Putamen (tissue), 1 donor: Measurements from ENCODE around the gene RAB3A.
"Not testable (repeated sequence)": the region's sequence is repeated elsewhere in the genome, so short reads cannot be mapped to it uniquely, and the experiment has no call there.

Experiments used
- DNase-seq: peaks from one replicate; pipeline ENCODE4 v3.0.0-alpha.2; 2016; ENCODE audit warnings: low spot score

Gene RAB3A

DNA sequence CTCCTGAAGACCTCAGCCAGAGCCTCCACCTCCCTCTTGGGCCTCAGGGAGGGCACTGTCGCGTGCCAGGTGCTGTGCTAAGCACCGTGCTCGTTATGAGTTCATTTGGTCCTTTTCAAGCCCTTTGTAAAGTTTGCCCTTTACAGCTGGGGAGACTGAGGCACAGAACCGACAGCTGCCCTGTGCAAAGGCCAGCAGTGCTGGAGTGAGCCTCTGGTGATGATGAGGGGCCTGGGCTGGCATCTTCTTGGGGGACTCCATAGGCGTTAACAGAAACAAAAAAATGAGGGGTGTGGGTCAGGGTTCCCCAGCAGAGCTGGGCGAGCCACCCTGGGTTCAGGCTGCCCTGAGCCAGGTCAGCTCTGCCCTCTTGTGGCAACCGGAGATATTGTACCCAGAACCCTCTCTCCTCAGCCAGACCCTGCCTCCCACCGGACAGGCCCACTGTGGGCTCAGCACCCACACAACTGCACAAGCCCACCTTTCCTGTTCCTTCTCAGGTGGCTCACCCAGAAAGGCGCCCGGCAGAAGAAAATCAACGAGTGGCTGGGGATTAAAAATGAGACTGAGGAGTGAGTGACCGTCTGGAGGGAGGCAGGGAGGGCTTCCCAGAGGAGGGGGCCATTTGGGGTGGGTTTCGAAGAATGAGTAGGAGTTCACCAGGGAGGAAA lies 35.7 kb downstream of the RAB3A start:
- no peak for DNase-seq

DNA sequence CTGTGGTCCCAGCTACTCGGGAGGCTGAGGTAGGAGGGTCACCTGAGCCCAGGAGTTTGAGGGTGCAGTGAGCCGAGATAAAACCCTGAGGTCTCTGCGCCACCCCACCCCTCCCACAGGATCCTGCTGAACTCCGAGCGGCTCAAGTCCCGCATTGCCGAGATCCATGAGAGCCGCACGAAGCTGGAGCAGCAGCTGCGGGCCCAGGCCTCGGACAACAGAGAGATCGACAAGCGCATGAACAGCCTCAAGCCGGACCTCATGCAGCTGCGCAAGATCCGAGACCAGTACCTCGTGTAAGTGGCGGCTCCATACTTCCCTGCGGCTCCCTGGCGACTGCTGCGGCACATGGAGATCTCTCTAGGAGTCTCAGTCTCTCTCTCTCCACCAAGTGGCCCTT lies 36.8 kb downstream of the RAB3A start:
- no peak for DNase-seq

DNA sequence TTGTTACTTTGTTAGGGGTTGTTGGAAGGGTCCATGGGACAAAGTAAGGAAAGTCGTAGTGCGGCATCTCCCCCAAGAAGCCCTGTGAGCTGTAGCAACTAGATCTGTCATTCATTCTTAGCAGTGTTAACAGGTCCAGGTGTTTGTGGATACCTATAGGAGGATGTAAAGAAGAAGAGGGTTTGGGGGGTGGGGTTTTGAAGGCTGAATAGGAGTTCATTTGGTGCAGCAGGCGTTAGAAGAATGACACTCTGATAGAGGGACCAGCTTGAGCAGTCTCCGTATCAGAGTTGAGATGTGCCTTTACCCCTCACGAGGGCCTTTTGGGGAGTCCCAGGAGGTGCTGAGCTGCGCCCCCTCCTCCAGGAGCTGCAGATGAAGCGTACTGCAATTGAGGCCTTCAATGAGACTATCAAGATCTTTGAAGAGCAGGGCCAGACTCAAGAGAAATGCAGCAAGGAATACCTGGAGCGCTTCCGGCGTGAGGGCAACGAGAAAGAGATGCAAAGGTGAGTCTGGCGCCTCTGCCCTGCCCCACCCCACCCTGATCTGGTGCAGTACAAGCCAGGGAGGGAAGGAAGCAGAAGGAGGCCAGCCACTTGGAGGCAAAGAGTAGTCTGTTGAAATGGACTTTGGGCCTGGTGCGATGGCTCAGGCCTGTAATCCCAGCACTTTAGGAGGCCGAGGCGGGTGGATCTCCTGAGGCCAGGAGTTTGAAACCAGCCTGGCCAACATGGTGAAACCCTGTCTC lies 37.9 kb downstream of the RAB3A start:
- no peak for DNase-seq

DNA sequence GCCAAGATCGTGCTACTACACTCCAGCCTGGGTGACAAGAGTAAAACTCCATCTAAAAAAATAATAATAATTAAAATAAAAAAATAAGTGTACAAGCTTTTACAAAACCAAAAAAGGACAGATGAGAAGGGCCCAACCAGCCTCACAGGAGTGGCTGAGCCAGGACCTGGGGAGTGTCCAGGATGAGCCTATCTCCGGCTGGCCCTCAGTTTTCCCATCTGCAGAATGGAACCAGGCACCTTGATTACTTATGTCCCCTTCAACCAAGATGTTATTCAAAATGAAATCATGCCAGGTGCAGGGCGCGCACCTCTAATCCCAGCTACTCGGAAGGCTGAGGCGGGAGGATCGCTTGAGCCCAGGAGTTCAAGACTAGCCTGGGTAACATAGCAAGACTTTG lies 39.8 kb downstream of the RAB3A start:
- DNase-seq: no peak

DNA sequence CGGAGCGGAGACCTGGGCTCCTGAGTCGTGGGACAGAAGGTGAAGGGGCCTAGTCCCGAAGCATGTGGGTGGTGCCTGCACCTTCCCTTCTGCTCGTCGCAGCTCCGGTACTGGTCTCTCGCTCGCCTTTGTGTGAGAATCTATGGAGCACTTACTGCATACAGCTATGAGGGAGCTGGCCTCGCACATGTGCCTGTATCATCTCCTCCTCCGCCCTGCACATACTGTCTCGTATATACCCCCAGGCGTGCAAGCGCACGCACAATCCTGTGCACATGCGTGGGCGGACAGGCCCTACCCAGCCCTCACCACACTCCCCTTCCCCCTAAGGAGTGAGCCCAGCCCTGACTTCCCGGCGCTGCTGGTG lies 42.2 kb downstream of the RAB3A start:
- DNase-seq: peak; percentile 54

DNA sequence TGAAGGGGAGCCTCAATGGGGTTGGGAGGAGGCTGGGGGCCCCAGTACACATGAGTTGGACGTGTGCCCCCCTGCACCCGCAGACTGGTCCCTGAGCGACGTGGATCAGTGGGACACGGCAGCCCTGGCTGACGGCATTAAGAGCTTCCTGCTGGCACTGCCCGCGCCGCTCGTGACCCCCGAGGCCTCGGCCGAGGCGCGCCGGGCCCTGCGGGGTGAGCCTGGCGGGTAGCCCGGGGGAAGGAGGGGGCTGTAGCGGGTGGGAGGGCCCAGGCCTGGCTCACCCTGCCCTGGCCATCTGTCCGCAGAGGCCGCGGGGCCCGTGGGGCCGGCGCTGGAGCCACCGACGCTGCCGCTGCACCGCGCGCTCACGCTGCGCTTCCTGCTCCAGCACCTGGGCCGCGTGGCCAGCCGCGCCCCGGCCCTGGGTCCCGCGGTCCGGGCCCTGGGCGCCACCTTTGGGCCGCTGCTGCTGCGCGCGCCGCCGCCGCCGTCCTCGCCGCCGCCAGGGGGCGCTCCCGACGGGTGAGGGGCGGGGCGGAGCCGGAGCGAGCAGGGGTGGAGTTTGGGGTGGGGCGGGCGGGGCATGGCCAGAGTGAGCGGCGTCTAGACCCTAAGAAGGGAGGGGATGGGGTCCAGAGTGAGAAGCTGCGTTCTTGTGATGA lies 42.7 kb downstream of the RAB3A start:
- DNase-seq: peak; percentile 73

DNA sequence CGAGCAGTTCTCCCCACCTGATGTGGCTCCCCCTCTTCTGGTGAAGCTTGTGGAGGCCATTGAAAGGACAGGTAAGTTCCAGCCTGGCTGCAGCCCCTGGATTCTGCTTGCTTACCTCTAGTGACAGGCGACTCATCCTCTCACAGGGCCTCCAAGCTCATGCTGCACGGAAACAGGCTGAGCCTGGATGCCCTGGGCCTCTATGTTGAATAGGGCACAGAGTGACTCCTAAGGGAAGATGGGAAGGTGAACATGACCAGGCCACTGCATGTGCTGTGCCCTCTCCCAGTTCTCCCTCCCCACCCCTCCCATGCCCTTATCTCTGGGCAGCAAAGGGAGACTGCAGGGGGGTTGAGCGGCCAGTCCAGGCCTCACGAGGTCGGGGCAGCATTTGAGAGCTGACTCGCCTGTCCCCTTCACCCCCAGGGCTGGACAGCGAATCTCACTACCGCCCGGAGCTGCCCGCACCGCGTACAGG lies 43.3 kb downstream of the RAB3A start:
- DNase-seq: no peak

DNA sequence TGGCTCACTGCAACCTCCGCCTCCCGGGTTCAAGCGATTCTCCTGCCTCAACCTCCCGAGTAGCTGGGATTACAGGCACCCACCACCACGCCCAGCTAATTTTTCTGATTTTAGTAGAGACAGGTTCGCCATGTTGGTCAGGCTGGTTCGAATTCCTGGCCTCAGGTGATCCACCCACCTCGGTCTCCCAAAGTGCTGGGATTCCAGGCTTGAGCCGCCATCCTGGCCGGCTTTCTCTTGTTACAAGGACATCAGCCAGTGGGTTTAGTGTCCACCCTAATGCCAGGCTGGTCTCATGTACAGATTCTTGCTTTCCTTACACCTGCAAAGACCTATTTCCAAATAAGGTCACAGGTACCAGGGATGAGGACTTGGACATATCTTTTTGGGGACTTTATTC lies 44.0 kb downstream of the RAB3A start:
- no peak for DNase-seq

DNA sequence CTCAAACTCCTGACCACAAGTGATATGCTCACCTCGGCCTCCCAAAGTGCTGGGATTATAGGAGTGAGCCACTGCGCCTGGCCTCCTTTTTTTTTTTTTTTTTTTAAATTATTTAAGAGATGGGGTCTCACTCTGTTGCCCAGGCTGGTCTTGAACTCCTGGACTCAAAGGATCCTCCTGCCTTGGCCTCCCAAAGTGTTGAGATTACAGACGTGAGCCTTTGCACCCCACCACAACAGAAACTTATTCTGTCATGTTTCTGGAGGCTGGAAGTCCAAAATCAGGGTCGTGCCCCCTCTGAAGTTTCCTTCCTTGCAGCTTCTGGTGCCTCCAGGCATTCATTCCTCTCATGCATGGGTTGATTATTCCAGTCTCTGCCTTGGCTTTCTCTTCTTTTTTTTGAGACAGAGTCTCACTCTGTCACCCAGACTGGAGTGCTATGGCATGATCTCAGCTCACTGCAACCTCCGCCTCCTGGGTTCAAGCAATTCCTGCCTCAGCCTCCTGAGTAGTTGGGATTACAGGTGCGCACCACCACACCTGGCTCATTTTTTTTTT lies 44.7 kb downstream of the RAB3A start:
- not testable (repeated sequence) for DNase-seq

DNA sequence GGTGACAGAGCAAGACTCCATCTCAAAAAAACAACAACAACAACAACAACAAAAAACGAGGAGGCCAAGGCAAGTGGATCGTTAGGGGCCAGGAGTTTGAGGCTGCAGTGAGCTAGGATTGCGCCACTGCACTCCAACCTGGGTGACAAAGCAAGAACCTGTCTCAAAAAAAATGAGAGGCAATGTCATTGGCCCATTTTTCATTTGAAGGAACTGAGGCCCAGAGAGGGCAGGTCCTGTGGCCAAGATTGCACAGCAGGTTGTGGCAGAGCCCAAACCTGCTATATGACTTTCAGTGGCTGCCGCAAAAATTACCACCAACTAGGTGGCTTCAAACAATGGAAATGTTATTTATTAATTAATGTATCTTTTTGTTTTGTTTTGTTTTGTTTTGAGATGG lies 45.4 kb downstream of the RAB3A start:
- no peak for DNase-seq

DNA sequence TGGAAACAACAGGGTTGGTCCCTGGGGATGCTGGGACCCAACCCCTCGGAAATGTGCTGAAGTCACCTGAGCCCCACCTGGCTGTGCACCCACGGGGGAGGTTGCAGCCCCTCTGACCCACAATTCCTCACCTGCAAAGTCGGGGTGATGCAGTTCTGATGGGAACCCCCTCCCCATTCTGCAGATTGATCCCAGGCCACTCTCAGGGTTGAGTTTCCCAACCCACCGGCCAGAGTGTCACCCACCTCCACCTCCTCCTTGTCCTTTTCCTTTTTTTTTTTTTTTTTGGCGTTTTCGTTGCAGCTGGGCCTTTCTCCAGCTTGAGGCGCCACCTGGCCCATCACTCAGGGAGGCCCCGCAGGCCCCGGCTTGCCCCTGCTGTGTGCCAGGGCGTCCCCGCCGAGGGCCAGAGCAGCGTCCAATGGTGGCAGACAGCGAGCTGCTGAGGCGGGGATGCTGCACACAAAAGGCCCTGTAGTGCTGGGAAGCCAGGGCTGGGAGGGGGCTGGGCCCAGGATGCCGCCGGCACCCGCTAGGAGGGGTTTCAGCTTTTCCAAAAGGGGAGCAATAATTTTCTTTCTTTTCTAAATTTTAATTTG lies 46.3 kb downstream of the RAB3A start:
- DNase-seq: peak; percentile 83

DNA sequence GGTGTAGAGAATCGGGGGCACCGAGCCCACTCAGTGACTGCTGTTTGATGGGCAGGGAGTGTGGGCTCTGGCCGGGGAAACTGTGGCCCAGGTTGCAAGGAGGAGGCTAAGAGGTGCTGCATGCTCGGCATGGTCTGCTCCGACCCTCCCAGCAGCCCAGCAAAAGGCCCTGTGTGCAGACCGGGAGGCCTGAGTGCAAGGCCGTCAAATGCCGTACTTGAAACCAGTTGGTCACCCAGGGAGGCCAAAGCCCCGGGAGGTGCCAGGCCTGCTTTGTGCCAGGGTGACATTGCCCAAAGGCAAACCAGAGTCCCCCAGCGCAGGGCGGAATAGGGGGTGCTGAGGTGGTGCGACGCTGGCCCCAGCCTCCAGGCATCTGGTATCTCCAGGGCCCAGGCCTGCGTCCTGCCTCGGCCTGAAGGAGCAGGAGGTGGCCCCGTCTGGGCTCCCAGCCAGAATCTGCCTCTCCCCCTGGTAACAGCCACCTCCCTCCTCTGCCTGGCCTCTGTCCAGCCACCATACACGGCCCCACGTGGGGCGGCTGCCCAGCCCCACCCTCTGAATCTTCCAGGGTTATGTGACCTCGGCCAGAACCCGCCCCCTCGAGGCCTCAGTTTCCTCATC lies 46.9 kb downstream of the RAB3A start:
- DNase-seq: peak; percentile 75

DNA sequence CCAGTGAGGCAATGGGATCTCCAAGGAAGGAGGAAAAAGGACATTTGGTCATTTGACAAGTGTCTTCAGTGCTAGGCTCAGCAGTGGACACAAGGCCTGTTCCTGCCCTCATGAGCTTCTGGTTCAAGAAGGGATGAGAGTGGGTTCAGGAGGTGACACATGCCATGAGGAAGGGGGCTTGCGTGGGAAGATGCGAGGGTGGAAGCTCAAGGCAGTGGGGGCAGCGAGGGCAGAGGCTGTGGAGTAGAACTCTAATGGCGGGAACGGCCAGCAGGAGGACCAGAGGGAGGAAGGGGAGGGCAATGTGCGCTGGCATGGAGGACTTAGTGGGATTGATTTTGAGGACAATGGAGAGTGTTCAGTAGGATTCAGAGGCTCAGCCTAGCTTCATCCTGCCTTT lies 47.6 kb downstream of the RAB3A start:
- no peak for DNase-seq

DNA sequence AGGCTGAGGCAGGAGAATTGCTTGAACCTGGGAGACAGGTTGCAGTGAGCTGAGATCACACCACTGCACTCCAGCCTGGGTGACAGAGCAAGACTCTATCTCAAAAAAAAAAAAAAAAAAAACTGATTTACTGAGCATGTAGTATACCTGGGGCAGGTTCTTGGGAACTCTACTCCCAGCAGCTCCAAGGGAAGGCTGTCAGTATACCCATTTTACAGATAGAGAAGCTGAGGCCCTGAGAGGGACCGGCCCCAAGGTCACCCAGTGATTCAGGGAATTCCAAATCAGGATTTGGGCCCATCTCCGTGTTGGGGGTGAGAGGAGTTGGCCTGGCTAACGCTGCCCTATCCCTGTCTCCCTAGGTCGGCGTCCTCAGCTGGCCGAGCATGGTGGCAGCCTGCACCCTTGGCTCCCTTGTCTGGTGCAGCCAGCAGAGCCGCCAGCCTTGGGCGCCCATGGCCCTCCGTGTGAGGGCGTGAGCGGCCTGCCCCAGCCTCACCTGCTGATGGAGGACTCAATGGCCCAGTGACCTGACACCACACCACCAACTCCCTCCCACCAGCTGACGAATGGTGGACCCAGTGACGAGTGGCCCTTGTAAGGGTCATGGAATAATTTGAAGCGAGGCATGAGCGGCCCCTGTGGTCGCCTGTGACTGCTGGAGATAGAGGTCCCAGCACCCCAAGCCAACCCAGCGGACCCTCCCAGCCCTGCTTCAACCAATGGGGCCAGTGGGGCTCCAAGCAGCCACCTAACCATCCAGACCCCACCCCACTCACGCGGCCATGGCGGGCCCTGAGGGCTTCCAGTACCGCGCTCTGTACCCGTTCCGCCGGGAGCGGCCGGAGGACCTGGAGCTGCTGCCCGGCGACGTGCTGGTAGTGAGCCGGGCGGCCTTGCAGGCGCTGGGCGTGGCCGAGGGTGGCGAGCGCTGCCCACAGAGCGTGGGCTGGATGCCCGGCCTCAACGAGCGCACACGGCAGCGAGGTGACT lies 48.5 kb downstream of the RAB3A start:
- DNase-seq: no peak

DNA sequence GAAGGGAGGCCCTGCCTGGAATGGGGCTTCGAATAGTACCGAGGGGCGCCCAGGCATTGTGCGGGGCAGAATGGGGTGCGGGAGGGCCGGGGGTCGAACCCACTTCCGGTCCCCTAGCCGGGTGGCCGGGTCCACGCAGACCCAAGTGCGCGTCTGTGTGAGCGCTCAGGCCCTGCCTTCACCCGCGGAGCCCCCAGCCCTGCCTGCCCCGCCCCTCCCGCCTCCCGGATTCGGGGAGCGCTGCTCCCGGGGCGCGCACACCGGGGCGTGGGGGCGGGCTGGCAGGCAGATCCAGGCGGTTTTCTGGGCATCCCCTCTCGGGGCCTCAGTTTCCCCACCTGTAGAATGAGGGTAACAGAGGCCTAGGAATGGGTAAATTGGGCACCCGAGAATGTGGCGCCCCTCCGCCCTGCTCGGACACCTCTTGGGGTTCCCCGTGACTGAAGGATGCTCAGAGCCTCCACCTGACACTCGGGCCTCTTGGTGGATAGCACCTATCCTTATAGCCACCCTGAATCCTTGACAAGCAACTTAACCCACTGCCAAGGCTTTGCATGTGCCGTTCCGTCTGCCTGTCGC lies 50.2 kb downstream of the RAB3A start:
- DNase-seq: no peak

DNA sequence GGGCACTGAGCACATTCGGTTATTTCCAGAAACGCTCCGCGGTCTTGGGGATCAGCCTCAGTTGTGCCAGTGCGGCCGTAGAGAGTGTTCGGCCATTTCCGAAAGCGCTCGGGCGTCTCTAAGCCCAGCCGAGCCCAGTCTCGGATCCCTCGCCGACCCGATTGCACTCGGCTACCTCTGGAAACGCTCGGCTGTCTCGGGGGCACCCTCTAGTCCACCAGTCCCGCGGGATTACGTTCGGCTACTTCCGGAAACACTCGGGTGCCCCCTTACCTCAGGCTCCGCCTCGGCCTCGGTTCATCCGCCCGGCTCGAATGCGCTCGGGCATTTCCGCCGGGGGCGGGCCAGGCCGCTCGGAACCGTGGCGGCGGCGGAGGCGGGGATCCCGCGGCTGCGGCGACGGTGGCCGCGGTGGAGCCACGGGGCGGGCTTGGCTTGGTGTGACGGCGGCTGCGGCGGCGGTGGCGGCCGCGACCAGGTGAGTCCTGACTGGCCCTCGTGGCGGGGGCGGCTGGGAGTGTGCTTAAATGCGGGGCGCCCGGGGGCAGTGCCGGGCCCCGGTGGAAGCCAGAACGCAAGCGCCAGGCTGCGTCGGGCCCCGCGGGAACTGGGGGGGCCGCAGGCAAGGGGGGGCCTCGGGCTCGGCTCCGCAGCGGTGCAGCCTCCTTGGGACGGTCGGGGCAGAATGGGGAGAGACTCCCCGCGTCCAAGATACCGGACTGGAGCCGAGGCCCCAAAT lies 50.9 kb downstream of the RAB3A start, which contains the start of gene PIK3R2:
Gene PIK3R2 (plus strand): TSS at position 347 of the 739 bp plus-strand sequence. CDS start 2,717 bp downstream, outside the sequence.
- DNase-seq: peak; percentile 99

DNA sequence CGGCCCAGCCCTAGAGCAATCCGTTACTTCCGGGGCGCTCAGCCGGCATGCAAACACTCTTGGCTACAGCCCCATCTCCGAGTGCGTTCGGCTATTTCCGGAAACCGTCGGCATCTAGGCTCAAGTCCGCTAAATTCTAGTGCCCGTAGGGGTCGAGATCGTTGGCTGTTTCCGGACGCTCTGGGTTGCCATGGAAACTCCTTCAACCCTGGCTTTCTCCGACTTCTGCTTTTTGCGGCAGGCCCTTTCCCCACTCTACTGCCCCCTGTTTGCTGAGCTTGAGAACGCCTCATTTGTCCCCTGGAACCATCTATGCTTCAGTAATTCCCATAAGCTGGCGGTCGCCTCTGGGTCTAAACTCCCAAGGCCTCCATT lies 51.4 kb downstream of the RAB3A start:
- DNase-seq: peak; percentile 95

DNA sequence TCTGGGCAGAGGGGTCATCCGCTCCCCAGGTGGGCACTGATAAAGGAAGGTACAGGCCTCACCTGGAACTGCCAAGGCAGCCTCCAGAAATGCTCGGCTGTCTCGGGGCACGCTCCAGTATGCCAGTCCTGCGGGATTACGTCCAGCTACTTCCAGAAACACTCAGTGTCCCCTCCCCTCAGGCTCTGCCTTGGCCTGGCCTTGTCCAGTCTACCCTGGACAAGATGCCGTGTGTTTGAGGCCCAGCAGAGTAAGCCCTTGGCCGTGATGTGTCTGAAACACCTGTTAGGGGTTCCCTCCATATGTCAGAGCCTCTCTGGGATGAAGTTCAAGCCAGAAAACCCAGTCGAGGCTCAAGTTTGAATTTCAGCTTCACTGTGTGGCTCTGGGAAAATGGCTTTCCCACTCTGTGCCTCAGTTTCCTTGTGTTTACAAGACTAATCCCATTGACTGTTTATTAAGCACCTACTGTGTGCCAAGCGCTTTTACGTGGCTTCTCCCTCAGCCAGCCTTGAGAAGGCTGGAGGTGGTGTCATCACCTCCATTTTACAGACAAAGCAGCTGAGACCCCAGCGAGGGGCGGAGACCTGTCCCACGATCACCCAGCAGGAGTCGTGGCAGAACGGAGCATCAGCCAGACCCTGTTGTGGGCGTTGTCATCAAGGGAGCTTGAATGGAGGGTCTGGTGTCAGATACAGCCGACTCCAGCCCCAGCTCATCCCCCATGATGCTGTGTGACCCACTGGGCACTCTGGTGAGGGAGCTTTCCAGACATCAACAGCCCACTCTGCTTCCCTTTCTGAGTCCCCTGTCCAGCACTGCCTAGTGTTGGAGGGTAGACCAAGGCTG lies 52.8 kb downstream of the RAB3A start:
- DNase-seq: no peak

DNA sequence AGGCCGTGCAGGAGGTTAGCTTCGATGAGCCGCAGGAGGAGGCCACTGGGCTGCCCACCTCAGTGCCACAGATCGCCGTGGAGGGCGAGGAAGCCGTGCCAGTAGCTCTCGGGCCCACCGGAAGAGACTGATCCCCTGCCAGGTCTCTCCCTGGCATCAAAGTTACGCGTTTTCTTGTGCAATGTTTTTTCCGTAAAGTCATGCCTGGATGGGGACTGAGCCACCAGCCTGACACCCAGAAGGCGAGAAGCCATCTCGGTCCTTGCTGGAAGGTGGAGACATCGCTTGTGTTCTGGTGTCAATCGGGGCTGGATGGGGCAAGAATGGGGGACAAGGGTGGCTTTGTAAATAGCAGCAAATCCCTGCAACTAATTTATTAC lies 54.3 kb downstream of the RAB3A start:
- no peak for DNase-seq
